Hematopoietic multipotent progenitor cell treated with erythropoietin and hydrocortisone succinate and interleukin-3 and kit ligand, for 6 days (in vitro differentiated cells): Measurements from ENCODE around the gene RAB4A.

Source experiments
- DNase-seq: peaks from one replicate; pipeline ENCODE4 v3.0.0-alpha.2; 2015

Gene RAB4A

GRCh38 chr1:229341774-229342655 lies 71.1 kb downstream of the RAB4A start:
- DNase-seq = peak; percentile 83

- DNase-seq = peak; percentile 64
These were observed 72.0 kb downstream of the RAB4A start, which contains the start of gene CCSAP for GRCh38 chr1:229342656-229343569. Gene CCSAP, minus strand, starts transcription at chr1:229343047. Its CDS starts 582 bp downstream, at chr1:229342465.

- DNase-seq = no peak
These were observed 73.2 kb downstream of the RAB4A start for GRCh38 chr1:229344139-229344538.

- no peak for DNase-seq
These were observed 74.2 kb downstream of the RAB4A start for GRCh38 chr1:229344937-229345684.

- DNase-seq = no peak
These were observed 76.6 kb downstream of the RAB4A start for GRCh38 chr1:229347528-229347927.

GRCh38 chr1:229349463-229350385 lies 78.8 kb downstream of the RAB4A start:
- DNase-seq = no peak

- no peak for DNase-seq
These were observed 82.1 kb downstream of the RAB4A start for GRCh38 chr1:229352975-229353374.

- DNase-seq = no peak
These were observed 83.3 kb downstream of the RAB4A start for GRCh38 chr1:229354226-229354625.
